Panc1 (cell line): ENCODE results near the gene CSHL1.
"Not testable (repeated sequence)": the region's sequence is repeated elsewhere in the genome, so short reads cannot be mapped to it uniquely, and the experiment has no call there.

Experiments
- POLR2AphosphoS5 ChIP-seq: IDR thresholded peaks from 2 replicates; pipeline ENCODE4 v1.6.1; 2012; ENCODE audit warnings: mild to moderate bottlenecking, low read depth, low read length, moderate library complexity
- SIN3A ChIP-seq: IDR thresholded peaks from 2 replicates; pipeline ENCODE4 v1.6.1; 2012; ENCODE audit warnings: low read depth, mild to moderate bottlenecking, low read length, moderate library complexity, borderline replicate concordance; ENCODE audit not compliant: insufficient read depth
- TCF7L2 ChIP-seq: IDR thresholded peaks from 2 replicates; pipeline ENCODE4 v1.6.1; 2011; ENCODE audit warnings: mild to moderate bottlenecking, low read depth, low read length, inconsistent platforms
- TF ChIP-seq, protein P1 (sequence below): fragments of 450-650 bp; IDR thresholded peaks from 2 replicates; pipeline ENCODE4 v1.5.1; 2017; ENCODE audit warnings: mild to moderate bottlenecking
- TF ChIP-seq, protein P2 (sequence below), 2 experiments: IDR thresholded peaks; 2 replicates each; pipeline ENCODE4 v1.6.1; 2011 to 2012; ENCODE audit warnings: low read depth in 2 of 2, control low read depth in 1 of 2, low read length in 1 of 2, mild to moderate bottlenecking in 1 of 2, moderate library complexity in 1 of 2; ENCODE audit not compliant: insufficient read depth in 1 of 2

DNA sequence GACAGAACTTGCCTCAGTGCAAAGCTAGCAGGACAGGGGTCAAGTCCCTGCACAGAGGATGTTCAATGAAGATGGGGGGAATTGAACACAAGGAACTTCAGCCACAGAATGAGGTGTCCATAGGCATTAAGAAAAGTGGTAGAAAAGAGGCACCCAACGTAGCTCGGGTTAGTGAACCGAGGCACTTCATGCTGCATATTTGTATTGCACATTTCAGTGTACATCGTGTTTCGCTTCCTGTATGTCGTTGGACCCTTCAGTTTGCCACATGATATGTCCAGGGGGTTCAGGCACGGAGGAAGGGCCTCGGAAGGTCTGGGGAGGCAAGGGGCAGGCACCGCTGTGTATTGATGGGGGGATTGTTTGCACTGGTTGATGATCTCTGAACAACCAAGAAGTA, 32.6 kb downstream of the CSHL1 start:
- TF ChIP-seq, protein P1, sequence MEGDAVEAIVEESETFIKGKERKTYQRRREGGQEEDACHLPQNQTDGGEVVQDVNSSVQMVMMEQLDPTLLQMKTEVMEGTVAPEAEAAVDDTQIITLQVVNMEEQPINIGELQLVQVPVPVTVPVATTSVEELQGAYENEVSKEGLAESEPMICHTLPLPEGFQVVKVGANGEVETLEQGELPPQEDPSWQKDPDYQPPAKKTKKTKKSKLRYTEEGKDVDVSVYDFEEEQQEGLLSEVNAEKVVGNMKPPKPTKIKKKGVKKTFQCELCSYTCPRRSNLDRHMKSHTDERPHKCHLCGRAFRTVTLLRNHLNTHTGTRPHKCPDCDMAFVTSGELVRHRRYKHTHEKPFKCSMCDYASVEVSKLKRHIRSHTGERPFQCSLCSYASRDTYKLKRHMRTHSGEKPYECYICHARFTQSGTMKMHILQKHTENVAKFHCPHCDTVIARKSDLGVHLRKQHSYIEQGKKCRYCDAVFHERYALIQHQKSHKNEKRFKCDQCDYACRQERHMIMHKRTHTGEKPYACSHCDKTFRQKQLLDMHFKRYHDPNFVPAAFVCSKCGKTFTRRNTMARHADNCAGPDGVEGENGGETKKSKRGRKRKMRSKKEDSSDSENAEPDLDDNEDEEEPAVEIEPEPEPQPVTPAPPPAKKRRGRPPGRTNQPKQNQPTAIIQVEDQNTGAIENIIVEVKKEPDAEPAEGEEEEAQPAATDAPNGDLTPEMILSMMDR = not testable (repeated sequence)
- not testable (repeated sequence) for TF ChIP-seq SIN3A, POLR2AphosphoS5, TCF7L2
- TF ChIP-seq, protein P2, sequence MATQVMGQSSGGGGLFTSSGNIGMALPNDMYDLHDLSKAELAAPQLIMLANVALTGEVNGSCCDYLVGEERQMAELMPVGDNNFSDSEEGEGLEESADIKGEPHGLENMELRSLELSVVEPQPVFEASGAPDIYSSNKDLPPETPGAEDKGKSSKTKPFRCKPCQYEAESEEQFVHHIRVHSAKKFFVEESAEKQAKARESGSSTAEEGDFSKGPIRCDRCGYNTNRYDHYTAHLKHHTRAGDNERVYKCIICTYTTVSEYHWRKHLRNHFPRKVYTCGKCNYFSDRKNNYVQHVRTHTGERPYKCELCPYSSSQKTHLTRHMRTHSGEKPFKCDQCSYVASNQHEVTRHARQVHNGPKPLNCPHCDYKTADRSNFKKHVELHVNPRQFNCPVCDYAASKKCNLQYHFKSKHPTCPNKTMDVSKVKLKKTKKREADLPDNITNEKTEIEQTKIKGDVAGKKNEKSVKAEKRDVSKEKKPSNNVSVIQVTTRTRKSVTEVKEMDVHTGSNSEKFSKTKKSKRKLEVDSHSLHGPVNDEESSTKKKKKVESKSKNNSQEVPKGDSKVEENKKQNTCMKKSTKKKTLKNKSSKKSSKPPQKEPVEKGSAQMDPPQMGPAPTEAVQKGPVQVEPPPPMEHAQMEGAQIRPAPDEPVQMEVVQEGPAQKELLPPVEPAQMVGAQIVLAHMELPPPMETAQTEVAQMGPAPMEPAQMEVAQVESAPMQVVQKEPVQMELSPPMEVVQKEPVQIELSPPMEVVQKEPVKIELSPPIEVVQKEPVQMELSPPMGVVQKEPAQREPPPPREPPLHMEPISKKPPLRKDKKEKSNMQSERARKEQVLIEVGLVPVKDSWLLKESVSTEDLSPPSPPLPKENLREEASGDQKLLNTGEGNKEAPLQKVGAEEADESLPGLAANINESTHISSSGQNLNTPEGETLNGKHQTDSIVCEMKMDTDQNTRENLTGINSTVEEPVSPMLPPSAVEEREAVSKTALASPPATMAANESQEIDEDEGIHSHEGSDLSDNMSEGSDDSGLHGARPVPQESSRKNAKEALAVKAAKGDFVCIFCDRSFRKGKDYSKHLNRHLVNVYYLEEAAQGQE (IDR thresholded peaks at IDR 0.05; ENCODE audit: insufficient read depth in 1 of 2, low read depth in 2 of 2, low read length in 1 of 2) = not testable (repeated sequence)
